ENCODE results near the gene KLF15.

KLF15 gene

GRCh38 chr3:126320517-126321293 lies 36.5 kb downstream of the KLF15 start:
- no peak for DNase-seq (ENCODE audit: low read depth)

DNA sequence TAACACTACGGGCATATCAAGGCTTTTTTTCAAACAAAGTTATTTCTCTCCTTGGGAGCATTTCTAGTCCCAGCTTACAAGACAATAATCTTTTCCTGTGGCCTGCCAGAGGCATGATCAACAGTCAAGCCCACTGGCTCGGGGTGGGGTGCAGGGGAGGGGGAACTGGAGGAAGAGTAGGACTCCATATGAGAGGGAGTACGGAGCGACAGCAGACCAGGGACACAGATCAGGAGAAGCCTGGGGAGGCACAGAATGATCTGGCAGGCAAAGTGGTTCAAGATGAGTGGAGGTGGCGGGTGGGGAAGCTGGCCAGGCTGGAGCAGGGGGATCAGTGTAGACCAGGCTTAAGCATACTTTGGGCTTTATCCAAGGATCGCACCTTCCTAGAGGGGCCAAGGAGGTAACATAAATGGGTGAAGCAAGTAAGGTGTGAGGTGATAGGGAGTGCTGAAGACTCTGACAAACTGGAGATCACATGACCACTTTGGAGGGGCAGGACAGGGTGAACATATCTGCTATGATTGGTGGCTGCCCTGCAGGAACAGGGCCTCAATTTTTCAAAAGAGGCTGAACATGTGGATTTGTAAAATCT lies 37.4 kb downstream of the KLF15 start:
- DNase-seq (ENCODE audit: low read depth): no peak

- DNase-seq (ENCODE audit: low read depth): no peak
Measured at GRCh38 chr3:126317029-126317996, 39.9 kb downstream of the KLF15 start.

GRCh38 chr3:126316501-126316939 lies 40.7 kb downstream of the KLF15 start:
- DNase-seq (ENCODE audit: low read depth): no peak

GRCh38 chr3:126316031-126316461 lies 41.2 kb downstream of the KLF15 start:
- DNase-seq (ENCODE audit: low read depth): no peak

- no peak for DNase-seq (ENCODE audit: low read depth)
Measured at GRCh38 chr3:126314790-126315658, 42.2 kb downstream of the KLF15 start.

DNA sequence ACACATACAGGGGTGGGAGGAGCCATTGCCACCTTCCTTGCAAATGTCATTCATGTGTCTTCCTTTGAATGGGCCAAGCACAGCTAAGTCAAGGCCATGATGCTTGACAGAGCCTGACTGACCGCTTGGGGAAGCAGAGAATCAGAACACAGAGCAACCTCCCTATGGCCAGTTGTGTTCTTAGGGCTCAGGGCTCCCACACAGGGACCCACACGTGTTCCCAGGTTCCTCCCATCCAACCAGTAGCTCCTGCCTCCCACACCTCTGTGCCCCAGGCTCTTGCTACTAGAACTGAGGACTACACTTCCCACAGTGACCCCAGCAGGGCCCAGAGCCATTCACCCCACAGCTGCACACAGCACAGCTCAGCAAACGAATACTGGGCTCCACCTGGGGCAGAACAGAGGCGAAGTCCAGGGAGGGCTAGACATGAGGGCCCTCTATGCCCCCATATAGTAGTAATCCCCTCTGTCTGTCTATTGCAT lies 42.9 kb downstream of the KLF15 start:
- no peak for DNase-seq (ENCODE audit: low read depth)

DNA sequence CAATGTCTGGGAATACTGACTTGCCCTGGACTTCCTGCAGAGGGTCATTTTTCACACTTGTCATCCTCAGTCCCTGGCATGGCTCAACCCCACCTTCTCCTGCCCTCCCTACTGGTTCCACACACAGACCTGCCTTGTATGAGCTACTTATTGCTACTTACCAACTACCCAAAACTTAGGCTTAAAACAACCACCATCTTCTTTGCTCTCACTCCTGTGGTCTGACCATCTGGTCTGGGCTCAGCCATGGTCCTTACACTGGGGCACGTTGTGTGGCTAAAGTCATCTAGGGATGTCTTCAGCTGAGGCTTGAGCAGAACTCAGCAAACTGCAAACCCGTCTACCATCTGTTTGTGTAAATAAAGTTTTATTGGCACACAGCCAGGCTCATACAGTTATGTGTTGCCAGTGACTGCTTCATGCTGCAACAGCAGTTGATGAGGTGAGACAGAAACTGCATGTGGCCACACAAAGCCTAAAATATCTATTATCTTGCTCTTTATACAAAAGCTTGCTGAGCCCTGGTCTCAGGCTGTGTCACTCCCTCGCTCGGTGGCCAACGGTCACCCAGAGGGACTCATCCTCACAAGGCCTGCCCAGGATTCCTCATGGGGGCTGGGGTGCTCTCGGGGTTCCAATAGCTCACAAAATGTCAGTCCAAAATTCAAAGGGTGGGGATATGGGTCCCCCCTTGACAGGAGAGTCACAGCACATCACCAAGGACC lies 43.5 kb downstream of the KLF15 start:
- no peak for DNase-seq (ENCODE audit: low read depth)

DNA sequence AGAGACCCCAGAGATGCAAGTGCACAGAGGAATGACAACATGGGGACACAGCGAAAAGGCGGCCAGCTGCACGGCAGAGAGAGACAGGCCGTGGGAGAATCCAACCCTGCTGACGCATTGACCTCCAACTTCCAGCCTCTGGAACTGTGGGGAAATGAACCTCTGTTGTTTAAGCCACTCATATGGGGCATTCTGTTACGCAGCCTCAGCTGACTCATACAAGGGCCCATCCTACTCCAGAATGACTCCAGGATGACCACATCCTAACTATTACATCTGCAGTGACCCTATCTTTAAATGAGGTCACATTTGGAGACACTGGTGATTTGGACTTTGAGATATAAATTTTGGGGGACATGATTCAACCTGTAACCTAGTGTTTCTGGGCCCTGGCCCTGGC lies 44.0 kb downstream of the KLF15 start:
- DNase-seq (ENCODE audit: low read depth): no peak

DNA sequence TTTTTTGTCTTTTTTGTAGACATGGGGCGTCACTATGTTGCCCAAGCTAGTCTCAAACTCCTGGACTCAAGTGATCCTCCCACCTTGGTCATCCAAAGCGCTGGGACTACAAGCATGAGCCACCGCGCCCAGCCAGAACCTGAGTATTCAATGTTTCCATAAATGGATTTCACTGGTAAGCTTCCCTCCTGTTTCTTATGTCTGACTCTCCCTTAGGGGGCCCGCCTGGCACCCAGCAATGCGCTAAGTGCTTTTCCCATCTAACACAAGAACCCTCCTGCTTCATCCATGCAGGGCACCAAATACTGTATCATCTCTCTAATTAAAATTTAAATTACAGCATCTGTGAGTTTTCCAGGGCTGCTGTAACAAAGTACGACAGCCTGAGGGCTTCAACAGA lies 44.9 kb downstream of the KLF15 start:
- DNase-seq (ENCODE audit: low read depth): no peak

DNA sequence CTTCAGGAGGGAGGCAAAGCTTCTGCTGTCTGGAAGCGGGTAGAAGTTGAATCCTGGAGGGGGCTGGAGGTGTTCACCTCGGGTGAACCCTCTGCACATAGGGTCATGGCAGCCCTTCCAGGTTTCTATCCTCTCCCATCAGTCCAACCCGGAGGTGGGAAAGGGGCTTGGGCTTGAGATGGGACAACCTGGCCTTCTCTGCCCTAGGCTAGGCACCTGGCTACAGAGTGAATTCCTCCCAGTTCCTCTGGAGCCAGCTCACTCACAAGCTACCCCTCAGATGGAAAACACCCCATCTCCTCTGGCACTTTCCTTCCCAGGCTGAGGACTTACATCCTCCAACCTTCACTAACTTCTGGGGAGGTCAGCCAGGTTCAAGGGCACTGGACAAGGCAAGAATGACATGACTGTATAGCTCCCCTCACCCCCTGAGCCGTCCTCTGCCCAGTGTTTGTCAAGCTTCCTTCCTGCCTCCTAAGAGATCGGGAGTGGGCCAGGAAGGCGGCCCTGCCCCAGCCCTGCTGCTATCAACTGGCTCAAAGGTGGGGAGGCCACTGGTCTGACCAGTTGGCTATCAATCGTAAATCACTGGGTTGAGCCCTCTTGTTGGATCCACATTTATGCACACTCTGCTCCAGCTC lies 45.8 kb downstream of the KLF15 start:
- no peak for DNase-seq (ENCODE audit: low read depth)

GRCh38 chr3:126310816-126311215 lies 46.4 kb downstream of the KLF15 start:
- no peak for DNase-seq (ENCODE audit: low read depth)

DNA sequence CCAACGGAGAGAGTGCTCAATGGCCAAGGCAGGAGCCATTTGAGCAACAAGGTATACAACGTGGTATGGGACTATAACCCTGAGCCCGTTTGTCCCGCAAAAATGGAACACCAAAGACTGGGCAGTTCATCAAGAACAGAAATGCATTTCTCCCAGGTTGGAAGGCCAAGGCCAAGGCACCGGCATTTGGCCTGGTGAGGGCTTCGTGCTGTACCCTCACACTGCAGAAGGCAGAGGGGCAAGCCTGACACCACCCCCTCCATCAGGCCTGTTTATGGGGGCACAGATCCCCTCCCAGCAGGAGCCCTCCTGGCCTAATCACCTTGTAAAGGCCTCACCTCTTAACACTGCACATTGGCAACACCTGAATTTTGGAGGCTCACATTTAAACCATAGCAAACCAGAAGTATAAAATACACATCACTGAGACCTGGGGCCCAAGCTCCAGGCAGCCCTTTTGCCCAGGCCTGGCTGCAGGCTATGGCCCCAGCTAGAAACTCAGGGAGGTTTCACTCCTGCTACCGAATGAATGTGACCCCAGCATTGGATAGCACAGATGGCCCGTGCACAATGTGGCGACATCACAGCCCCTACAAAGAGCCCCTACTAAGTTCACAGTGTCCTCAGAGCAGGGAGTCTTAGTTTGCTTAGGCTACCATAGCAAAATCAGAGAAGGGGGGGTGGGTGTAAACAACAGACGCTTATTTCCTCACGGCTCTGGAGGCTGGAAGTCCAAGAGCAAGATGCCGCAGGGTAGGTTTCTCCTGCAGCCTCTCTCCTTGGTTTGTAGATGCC lies 47.1 kb downstream of the KLF15 start:
- DNase-seq (ENCODE audit: low read depth): no peak

DNA sequence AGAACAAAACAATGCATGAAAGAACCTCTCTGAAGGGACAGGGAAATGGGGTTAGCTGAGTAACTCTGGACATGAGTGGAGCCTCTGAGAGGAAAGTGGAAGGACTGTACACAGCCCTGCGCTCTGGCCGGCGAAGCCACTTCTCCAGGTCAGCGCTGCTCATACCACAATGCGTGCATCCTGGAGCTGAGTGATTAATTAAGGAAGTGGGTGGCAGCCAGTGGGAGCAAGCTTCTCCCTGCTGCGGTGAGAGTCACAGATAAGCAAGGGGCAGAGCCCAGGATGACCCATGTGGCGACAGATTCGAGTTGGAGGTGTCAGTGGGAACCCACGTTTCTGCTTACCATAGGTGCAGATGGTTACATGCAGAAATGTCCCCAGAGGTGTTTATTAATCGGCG lies 48.0 kb downstream of the KLF15 start:
- no peak for DNase-seq (ENCODE audit: low read depth)

GRCh38 chr3:126308394-126309125 lies 48.6 kb downstream of the KLF15 start:
- no peak for DNase-seq (ENCODE audit: low read depth)

DNA sequence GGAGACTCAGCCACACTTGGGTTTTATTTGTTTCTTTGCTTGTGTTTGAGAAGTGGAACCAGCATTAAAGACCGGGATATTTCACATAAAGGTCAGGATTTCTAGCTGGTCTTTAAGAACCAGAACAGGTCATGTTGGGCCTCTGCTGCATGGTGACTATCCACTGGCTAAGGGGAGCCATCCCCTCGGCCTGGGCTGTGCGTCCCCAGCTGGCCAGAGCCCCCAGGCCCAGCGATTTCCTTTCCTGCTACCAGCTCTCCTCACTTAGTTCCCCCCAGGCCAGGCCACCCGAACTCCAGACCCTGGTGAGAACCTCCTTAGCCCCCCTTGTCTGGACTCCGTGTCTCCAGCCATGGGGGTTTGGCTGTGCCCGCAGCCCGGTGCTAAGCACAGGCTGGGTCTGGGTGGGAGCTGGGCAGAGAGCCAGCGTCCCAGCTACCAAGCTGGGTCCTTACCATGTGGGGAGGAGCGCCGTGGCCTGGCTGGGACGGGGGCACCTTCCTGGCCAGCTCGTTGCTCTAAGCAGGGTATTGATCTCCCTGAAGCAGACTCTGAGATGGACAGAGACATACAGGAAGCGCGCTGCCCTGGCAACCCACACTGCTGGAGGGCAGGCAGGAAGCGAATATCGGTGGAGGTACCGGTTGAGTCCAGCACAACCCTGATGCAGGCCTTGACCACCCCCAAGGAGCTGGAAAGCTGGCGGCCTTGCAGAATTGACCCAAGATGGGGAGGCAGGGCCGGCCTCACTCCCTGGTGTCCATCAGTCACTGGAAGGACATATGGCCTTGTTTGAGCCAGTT lies 49.4 kb downstream of the KLF15 start:
- no peak for DNase-seq (ENCODE audit: low read depth)

GRCh38 chr3:126306888-126307482 lies 50.2 kb downstream of the KLF15 start:
- DNase-seq (ENCODE audit: low read depth): no peak
